A549 treated with CpdA at 1 μM for 4 hours (cell line): ENCODE results near the gene ARL8B. TPM values are rescaled to one million over a fixed set of nuclear protein-coding genes. Genes with fewer than 3 reads are reported as not detected.

Source experiments
- total RNA-seq: library from RNA; stranded (reverse); fragments of 200-300 nt; extraction: Qiagen RNA extraction; gene quantifications from 5 replicates; pipeline ENCODE4 v1.2.3, GENCODE V29; 2022; ENCODE audit warnings: low read depth

The ARL8B gene
- 63.2 to 71.7 TPM (median 66.7 TPM) in 5 replicates for total RNA-seq

GRCh38 chr3:5122030-5122740 lies at the start of gene ARL8B:
Gene ARL8B (plus strand): TSS chr3:5122292. CDS start chr3:5122466, 174 bp downstream.

GRCh38 chr3:5187156-5187919 lies 65.2 kb downstream of the ARL8B start, which contains the start of gene EDEM1:
Gene EDEM1 (plus strand): TSS chr3:5187707. CDS start chr3:5187806, 99 bp downstream.

Other genes starting within 250 kb of the ARL8B start
- gene BHLHE40, start 142.9 kb upstream of the ARL8B start, total RNA-seq: 95.1 to 123 TPM (median 107 TPM) in 5 replicates
- gene EDEM1, start 65.4 kb downstream of the ARL8B start, total RNA-seq: 16.7 to 23.8 TPM (median 18.4 TPM) in 5 replicates